ENCODE data around the gene PCDHB3.
"Not testable (repeated sequence)": the region's sequence is repeated elsewhere in the genome, so short reads cannot be mapped to it uniquely, and the experiment has no call there.

The PCDHB3 gene

DNA sequence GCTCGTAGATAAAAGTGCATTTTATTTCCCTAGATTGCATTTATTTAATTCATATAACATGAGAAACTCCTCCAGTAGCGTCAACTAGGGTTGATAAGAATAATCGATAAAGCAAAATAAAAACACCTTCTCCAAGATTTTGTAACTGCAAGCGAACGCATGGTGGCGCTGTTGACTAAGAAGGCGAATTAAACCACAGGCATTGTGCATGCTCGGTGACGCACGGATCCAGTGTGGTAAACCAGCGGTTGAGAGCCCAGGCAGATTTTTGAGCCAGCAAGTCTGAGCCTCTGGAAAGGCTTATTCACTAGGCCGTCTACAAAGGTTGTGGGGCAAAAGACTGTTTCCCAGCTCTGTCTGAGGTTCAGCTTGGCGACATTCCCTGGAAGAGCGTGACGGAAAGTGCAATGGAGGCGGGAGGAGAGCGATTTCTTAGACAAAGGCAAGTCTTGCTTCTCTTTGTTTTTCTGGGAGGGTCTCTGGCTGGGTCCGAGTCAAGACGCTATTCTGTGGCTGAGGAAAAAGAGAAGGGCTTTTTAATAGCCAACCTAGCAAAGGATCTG, at the start of gene PCDHB3:
TSS of gene PCDHB3 (plus strand) at position 231 of the 563 bp plus-strand sequence. CDS start at position 408, 177 bp downstream.
- no peak for DNase-seq

DNA sequence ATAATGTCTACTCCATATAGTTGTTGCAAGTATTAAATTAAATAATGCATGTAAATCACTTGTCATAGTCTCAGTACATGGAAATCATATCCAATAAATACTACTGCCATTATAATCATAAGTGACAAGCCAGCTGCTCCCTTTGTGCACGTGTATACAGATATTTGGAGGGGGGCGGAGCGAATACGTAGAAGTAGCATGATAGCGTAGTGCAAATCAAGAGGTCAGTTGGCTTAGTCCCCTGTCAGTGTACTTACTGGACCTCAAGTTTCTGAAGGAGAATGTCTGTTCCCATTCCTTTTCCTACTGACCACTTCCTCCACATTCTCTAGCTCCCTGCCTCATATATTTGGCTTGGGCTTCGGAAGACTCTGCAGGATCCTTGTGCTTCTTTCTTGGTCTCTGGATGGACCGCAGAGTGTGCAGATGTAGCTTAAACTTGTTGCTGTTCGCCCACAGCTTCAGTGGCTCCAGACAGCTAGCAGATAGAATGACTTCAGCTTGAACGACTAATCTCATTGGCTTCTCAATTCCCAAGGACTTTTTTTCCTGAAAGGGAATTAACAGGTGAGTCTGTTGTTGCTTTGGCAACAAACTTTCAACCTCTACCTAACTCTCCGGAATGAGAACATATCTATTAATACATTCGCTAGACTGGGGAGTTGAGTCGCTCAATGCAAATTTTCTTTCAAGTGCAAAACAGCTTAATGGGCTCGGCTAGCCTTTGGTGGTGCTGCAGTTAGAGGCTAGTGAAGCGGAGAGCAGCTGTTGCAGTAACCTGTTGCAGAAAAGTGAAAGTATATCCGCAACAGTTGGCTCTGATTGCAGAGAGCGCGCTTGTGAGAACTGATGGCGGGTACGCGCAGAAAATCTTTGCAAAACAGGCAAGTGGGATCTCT, 49.4 kb upstream of the PCDHB3 start, which contains the start of gene PCDHB1:
TSS of gene PCDHB1 (plus strand) at position 753 of the 899 bp plus-strand sequence. CDS start at position 850, 97 bp downstream.
- DNase-seq: no peak

DNA sequence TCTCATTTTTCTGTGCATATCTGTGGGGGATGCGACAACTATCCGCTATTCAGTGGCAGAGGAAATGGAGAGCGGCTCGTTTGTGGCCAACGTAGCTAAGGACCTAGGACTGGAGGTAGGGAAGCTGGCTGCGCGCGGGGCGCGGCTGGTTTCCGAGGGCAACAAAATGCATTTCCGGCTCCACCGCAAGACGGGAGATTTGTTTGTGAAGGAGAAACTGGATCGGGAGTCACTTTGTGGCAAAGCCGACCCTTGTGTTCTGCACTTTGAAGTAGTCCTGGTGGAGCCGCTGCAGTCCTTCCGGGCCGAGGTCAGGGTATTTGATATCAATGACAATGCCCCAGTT, 48.8 kb upstream of the PCDHB3 start:
- DNase-seq: no peak

DNA sequence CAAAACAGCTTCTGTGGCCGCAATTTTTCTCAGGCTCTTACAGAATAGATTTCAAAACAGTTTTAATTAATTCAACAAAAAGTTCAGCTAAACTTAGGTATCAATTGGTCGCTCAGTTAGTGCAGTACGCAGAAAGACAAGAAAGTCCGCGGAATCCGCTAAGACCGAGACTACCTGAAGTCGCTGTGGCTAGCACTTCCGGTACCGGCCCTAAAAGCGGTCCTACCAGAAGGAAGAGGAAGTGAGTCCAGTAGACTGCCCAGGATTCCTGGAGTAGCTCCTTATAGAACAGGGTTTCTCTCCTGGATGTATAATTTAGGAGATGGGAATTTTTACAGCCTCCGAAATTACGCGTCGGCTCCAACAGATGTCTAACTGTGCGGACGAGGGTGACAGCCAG, 22.4 kb upstream of the PCDHB3 start:
- no peak for DNase-seq

DNA sequence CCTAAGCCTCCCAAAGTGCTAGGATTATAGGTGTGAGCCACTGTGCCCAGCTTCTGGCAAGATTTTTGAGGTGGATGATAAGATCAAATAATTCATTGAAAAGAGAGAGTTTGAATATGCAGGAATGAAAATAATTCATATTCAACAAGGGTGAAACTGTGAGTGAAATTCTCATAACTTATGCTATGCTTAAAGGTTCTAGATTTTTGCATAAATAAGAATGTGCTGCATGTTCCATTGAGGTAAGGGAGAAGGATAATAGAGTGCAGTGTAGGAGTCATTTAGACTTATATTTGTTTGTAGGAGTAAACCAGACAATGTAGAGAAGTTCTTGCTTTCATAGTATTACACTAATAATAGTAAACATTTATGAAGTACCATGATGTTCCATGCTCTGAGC, 18.0 kb upstream of the PCDHB3 start:
- no peak for DNase-seq

DNA sequence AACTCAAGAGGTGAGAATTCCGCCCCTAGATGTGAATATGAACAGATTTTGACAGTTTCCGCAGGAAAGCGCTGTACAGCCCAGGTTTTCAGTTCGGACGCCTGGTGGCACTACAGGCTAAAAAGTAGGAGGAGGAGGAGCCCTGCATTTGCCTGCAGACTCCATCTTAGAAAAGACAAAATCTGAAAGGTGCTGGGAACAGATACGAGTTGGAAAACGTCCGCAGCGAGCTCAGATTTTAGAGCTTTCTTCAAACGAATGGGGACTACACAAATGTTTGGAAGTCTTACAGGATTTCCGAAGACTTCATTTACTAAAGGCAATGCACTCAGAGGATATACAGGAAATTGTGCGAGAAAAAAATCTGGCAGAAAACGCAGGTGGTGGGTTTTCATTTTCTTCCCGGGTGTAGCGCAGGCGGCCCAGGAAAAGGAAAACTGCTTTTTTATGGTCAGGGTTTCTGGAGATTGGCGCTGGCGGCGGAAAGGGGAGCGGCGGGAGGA, 15.7 kb upstream of the PCDHB3 start:
- no peak for DNase-seq

DNA sequence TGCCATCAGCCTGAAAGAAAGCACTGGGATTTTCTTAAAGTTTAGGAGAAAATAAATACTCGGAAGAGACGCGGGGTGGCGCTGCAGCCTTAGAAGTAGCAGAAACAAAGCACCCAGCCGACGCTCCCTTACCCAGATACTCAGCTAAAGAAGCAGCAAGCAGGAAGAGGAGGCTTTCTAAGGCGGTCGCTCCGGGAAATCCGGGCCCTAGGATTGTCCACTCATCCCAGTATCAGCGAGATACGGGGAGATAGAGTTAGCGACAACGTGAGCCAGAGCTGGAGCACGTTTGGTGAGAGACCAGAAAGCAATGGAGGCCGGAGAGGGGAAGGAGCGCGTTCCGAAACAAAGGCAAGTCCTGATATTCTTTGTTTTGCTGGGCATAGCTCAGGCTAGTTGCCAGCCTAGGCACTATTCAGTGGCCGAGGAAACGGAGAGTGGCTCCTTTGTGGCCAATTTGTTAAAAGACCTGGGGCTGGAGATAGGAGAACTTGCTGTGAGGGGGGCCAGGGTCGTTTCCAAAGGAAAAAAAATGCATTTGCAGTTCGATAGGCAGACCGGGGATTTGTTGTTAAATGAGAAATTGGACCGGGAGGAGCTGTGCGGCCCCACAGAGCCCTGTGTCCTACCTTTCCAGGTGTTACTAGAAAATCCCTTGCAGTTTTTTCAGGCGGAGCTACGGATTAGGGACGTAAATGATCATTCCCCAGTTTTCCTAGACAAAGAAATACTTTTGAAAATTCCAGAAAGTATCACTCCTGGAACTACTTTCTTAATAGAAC, 5.6 kb upstream of the PCDHB3 start, which contains the start of gene PCDHB2:
TSS of gene PCDHB2 (plus strand) at position 135 of the 782 bp plus-strand sequence. CDS start at position 311, 176 bp downstream.
- no peak for DNase-seq

DNA sequence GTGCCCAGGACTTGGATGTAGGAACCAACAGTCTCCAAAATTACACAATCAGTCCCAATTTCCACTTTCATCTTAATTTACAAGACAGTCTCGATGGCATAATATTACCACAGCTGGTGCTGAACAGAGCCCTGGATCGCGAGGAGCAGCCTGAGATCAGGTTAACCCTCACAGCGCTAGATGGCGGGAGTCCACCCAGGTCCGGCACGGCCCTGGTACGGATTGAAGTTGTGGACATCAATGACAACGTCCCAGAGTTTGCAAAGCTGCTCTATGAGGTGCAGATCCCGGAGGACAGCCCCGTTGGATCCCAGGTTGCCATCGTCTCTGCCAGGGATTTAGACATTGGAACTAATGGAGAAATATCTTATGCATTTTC, 5.0 kb upstream of the PCDHB3 start:
- no peak for DNase-seq

DNA sequence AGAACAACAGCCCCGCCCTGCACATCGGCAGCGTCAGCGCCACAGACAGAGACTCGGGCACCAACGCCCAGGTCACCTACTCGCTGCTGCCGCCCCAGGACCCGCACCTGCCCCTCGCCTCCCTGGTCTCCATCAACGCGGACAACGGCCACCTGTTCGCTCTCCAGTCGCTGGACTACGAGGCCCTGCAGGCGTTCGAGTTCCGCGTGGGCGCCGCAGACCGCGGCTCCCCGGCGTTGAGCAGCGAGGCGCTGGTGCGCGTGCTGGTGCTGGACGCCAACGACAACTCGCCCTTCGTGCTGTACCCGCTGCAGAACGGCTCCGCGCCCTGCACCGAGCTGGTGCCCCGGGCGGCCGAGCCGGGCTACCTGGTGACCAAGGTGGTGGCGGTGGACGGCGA, 4.1 kb upstream of the PCDHB3 start:
- not testable (repeated sequence) for DNase-seq

DNA sequence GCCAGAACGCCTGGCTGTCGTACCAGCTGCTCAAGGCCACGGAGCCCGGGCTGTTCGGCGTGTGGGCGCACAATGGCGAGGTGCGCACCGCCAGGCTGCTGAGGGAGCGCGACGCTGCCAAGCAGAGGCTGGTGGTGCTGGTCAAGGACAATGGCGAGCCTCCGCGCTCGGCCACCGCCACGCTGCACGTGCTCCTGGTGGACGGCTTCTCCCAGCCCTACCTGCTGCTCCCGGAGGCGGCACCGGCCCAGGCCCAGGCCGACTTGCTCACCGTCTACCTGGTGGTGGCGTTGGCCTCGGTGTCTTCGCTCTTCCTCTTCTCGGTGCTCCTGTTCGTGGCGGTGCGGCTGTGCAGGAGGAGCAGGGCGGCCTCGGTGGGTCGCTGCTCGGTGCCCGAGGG, 3.7 kb upstream of the PCDHB3 start:
- not testable (repeated sequence) for DNase-seq

DNA sequence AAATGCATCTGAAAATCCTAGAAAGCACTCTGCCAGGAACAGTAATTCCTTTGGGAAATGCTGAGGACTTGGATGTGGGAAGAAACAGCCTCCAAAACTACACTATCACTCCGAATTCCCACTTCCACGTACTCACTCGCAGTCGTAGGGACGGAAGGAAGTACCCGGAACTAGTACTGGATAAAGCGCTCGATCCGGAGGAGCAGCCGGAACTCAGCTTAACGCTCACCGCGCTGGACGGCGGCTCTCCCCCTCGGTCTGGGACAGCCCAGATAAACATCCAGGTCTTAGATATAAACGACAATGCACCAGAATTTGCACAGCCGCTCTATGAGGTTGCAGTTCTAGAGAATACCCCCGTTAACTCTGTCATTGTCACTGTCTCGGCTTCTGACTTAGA, 786 bp downstream of the PCDHB3 start:
- DNase-seq: no peak

DNA sequence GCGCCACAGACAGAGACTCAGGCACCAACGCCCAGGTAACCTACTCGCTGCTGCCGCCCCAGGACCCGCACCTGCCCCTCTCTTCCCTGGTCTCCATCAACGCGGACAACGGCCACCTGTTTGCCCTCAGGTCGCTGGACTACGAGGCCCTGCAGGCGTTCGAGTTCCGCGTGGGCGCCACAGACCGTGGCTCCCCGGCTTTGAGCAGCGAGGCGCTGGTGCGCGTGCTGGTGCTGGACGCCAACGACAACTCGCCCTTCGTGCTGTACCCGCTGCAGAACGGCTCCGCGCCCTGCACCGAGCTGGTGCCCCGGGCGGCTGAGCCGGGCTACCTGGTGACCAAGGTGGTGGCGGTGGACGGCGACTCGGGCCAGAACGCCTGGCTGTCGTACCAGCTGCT, 1.8 kb downstream of the PCDHB3 start:
- not testable (repeated sequence) for DNase-seq

DNA sequence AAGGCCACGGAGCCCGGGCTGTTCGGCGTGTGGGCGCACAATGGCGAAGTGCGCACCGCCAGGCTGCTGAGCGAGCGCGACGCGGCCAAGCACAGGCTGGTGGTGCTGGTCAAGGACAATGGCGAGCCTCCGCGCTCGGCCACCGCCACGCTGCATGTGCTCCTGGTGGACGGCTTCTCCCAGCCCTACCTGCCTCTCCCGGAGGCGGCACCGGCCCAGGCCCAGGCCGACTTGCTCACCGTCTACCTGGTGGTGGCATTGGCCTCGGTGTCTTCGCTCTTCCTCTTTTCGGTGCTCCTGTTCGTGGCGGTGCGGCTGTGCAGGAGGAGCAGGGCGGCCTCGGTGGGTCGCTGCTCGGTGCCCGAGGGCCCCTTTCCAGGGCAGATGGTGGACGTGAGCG, 2.2 kb downstream of the PCDHB3 start:
- not testable (repeated sequence) for DNase-seq

DNA sequence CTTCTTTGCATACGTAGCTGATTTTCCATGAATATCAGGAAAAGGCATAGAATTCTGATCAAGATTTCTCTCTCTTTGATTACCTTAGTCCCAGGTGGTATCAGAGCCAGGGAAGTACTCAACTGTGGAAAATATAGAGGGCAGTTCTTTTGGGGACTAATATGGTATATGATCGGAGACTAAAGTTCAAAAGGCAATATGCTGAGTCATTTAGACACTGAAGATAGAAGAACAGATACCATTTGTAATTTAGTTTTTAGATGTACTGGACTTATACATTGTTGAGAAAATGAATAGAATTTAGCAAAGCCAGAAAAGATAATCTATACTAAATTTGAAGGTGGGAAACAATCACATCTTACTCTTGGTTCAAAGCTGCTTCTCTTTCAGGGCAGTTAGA, 5.1 kb downstream of the PCDHB3 start:
- no peak for DNase-seq

DNA sequence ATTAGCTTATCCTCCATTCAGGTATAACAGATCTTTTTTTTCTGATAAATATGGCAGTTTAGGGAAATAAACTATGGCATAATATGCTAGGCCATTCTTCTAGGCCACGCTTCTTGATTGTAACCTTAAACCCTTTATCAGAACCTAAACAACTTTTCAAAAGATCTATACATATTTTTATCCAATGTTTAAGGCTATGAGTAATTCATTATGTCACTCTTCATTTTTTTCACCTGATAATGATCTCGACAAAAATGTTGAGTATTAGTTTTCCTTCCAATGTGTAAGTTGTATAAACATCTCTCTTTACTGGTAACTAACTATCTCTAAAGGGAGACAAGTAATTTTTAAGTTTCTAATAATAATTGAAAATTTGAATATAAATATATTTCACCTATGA, 19.0 kb downstream of the PCDHB3 start:
- no peak for DNase-seq

DNA sequence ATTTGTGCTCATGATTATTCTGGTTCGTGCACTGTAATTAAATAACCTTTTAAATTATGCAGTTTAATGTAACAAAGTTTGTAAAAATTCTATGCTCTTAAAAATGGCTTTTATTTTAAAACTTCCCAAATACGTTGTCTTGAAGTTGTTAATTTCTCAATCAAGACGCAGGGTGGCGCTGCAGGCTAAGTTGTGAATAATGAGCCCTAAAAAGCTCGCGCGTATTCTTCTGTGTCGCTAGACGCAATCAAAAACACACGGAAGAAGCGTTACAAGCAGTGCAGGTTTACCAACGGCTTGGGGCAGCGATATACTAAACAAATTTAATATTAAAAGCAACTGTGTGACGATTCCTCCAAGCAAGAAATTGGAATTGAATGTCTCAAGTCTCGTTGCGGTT, 21.3 kb downstream of the PCDHB3 start, which contains the start of gene PCDHB4:
TSS of gene PCDHB4 (plus strand) at position 256 of the 400 bp plus-strand sequence. CDS start 181 bp downstream, outside the sequence.
- no peak for DNase-seq

DNA sequence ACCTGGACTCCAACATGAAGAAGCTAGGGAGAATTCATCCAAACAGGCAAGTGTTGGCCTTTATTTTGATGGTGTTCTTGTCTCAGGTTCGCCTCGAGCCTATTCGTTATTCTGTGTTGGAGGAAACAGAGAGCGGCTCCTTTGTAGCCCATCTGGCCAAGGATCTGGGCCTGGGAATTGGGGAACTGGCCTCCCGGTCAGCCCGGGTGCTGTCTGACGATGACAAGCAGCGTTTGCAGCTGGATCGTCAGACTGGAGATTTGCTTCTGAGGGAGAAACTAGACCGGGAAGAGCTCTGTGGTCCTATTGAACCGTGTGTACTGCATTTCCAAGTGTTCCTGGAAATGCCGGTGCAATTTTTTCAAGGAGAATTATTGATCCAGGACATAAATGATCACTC, 21.7 kb downstream of the PCDHB3 start:
- DNase-seq: no peak

DNA sequence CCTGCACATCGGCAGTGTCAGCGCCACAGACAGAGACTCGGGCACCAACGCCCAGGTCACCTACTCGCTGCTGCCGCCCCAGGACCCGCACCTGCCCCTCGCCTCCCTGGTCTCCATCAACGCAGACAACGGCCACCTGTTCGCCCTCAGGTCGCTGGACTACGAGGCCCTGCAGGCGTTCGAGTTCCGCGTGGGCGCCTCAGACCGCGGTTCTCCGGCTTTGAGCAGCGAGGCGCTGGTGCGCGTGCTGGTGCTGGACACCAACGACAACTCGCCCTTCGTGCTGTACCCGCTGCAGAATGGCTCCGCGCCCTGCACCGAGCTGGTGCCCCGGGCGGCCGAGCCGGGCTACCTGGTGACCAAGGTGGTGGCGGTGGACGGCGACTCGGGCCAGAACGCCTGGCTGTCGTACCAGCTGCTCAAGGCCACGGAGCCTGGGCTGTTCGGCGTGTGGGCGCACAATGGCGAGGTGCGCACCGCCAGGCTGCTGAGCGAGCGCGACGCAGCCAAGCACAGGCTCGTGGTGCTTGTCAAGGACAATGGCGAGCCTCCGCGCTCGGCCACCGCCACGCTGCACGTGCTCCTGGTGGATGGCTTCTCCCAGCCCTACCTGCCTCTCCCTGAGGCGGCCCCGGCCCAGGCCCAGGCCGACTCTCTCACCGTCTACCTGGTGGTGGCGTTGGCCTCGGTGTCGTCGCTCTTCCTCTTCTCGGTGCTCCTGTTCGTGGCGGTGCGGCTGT, 23.3 kb downstream of the PCDHB3 start:
- not testable (repeated sequence) for DNase-seq

DNA sequence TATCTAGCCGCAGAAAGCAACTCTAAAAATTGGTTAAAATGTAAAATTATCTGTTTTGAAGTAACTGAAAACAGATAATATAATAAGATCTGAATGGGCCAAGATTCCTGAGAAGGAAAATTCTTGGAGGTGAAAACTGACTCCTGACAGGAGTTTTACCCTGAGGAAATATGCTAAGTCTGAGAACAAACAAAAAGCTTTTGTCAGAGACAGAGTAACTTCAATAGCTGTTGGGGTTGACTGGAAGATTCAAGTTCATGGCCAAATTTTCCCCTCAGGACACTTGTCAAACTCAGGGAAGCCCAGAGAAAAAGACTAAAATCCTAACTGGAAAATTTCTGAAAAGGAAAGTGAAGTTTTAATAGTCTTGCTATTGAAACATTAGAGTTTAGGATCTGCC, 27.0 kb downstream of the PCDHB3 start:
- no peak for DNase-seq

DNA sequence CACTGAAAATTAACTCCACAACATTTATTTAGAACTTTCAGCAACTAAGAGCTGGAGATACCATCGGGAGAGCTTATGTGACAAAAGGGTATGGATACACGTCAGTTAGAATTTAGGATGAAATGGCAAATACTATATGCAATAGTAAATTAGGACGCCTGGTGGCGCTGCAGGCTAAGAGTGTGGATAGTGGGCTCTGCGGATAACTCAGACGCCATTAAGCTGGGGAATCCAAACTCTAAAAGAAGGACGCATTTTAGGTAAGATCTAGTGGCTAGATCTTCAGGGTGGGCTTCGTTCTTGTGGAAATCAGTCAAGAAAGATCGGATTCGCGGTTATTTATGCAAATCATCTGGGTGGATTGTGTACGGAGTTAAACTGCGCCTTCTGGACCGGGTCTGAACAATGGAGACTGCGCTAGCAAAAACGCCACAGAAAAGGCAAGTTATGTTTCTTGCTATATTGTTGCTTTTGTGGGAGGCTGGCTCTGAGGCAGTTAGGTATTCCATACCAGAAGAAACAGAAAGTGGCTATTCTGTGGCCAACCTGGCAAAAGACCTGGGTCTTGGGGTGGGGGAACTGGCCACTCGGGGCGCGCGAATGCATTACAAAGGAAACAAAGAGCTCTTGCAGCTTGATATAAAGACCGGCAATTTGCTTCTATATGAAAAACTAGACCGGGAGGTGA, 34.9 kb downstream of the PCDHB3 start, which contains the start of gene PCDHB5:
TSS of gene PCDHB5 (plus strand) at position 177 of the 688 bp plus-strand sequence. CDS start at position 406, 229 bp downstream.
- no peak for DNase-seq

DNA sequence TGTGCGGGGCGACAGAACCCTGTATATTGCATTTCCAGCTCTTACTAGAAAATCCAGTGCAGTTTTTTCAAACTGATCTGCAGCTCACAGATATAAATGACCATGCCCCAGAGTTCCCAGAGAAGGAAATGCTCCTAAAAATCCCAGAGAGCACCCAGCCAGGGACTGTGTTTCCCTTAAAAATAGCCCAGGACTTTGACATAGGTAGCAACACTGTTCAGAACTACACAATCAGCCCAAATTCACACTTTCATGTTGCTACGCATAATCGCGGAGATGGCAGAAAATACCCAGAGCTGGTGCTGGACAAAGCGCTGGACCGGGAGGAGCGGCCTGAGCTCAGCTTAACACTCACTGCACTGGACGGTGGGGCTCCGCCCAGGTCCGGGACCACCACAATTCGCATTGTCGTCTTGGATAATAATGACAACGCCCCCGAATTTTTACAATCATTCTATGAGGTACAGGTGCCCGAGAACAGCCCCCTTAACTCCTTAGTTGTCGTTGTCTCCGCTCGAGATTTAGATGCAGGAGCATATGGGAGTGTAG, 35.5 kb downstream of the PCDHB3 start:
- no peak for DNase-seq

All from KG1 (cell line).